Measurements from ENCODE around the gene TIMM29.

The TIMM29 gene

DNA sequence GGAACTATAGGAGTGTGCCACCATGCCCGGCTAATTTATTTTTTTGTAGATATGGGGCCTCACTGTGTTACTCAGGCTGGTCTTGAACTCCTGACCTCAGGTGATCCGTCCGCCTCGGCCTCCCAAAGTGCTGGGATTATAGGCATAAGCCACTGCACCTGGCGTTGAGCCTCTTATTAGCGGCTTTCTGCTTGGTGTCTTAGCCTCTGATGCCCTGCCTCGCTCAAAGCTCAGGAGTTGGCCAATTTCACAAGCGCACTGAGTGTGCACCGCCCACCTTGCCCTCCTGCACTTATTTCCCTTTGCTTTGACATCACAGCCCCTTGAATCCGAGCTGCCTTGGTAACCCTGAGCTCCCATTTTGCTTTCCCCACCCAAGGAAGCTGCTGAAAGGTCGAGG, 10.3 kb upstream of the TIMM29 start:
- TF ChIP-seq, protein P1, sequence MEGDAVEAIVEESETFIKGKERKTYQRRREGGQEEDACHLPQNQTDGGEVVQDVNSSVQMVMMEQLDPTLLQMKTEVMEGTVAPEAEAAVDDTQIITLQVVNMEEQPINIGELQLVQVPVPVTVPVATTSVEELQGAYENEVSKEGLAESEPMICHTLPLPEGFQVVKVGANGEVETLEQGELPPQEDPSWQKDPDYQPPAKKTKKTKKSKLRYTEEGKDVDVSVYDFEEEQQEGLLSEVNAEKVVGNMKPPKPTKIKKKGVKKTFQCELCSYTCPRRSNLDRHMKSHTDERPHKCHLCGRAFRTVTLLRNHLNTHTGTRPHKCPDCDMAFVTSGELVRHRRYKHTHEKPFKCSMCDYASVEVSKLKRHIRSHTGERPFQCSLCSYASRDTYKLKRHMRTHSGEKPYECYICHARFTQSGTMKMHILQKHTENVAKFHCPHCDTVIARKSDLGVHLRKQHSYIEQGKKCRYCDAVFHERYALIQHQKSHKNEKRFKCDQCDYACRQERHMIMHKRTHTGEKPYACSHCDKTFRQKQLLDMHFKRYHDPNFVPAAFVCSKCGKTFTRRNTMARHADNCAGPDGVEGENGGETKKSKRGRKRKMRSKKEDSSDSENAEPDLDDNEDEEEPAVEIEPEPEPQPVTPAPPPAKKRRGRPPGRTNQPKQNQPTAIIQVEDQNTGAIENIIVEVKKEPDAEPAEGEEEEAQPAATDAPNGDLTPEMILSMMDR (IDR thresholded peaks at IDR 0.05; ENCODE audit: control insufficient read depth, insufficient read depth, low read depth, low read length, missing control alignments), result no peak
- no peak for DNase-seq (ENCODE audit: low read depth)
- H3K4me3 ChIP-seq (ENCODE audit: control insufficient read depth, low read depth, low read length), result no peak overlapping the region

DNA sequence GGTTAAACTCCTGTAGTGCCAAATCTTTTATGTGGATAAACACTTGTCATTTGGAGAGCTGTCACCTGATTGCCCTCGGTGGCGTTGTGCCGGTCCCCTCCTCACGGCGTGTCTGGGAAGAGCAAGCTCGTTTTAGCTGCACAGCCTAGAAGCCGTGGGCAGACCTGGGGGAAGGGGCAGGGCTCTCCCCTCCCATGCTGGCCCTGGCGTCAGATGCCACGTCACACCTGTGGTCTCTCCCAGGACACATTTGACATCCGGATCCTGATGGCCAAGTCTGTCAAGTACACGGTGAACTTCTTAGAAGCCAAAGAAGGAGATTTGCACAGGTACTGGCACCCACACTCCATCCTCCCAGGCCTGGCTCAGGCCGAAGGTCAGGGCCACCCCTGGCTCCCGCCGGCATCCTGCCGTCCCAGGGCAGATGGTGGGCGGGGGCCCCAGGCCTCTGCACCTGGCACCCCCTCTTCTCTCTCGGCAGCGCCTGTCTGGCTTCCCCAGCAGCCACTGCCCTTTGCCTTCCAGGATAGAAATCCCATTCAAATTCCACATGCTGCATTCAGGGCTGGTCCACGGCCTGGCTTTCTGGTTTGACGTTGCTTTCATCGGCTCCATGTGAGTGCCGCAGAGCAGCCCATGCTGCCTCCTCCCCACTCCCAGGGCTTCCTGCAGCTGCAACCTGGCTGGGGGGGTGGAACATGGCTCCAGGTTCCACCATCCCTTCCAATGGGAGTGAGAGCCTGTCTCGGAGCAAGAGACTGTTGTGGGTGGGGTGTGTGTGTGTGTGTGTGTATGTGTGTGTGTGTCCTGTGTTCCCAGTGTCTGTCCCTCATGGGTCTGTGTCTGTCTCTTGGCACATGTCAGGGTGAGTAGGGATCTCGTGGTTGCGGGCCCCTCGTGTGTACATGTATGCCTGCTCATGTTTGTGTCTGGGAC, 9.0 kb upstream of the TIMM29 start:
- TF ChIP-seq, protein P1 (IDR thresholded peaks at IDR 0.05; ENCODE audit: control insufficient read depth, insufficient read depth, low read depth, low read length, missing control alignments), result no peak
- DNase-seq (ENCODE audit: low read depth), result no peak
- H3K4me3 ChIP-seq (ENCODE audit: control insufficient read depth, low read depth, low read length), result no peak overlapping the region

DNA sequence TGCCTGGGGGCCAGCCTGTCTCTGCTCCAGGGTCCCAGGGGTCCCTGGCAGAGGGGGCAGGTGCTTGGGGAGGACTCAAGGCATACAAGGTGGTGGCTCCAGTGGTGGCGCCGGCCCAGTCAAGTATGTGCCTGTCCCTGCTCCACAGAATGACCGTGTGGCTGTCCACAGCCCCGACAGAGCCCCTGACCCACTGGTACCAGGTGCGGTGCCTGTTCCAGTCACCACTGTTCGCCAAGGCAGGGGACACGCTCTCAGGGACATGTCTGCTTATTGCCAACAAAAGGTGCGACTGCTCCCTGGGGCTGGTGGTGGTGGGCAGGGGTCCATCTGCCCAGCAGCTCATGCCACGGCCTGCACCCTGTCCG, 8.3 kb upstream of the TIMM29 start:
- no peak overlapping the region for H3K4me3 ChIP-seq (ENCODE audit: control insufficient read depth, low read depth, low read length)
- TF ChIP-seq, protein P1 (IDR thresholded peaks at IDR 0.05; ENCODE audit: control insufficient read depth, insufficient read depth, low read depth, low read length, missing control alignments), result no peak
- DNase-seq (ENCODE audit: low read depth), result no peak

DNA sequence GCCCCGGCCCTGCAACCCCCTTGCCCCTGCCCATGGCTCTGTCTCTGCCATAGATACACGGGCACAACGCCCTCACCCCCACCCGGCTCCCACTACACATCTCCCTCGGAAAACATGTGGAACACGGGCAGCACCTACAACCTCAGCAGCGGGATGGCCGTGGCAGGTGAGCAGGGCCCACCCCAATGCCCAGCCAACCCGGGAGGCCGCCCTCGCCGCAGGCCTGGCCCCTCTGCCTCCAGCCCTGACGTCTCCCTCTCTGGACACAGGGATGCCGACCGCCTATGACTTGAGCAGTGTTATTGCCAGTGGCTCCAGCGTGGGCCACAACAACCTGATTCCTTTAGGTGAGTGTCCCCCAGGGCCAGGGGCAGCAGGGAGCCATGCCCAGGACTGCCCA, 7.8 kb upstream of the TIMM29 start:
- TF ChIP-seq, protein P1 (IDR thresholded peaks at IDR 0.05; ENCODE audit: control insufficient read depth, insufficient read depth, low read depth, low read length, missing control alignments), result no peak
- no peak for DNase-seq (ENCODE audit: low read depth)
- no peak overlapping the region for H3K4me3 ChIP-seq (ENCODE audit: control insufficient read depth, low read depth, low read length)

DNA sequence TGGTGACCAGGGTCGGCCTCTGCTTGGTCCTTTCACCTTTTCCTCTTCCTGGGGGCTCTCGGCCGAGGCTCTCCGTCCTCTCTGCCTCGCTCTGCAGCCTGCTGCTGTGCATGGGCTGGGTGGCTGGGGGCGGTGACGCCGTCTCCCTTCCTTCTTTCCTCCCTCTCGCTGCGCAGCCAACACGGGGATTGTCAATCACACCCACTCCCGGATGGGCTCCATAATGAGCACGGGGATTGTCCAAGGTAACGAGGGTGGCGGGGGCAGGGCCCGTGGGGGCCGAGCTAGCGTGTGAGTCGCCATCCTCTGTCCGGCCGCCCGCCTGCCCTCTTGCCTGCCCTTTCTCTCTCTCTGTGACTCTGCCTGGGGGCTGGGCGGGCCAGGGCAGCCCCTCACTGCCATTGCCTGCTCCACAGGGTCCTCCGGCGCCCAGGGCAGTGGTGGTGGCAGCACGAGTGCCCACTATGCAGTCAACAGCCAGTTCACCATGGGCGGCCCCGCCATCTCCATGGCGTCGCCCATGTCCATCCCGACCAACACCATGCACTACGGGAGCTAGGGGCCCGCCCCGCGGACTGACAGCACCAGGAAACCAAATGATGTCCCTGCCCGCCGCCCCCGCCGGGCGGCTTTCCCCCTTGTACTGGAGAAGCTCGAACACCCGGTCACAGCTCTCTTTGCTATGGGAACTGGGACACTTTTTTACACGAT, 7.3 kb upstream of the TIMM29 start:
- no peak for DNase-seq (ENCODE audit: low read depth)
- H3K4me3 ChIP-seq (ENCODE audit: control insufficient read depth, low read depth, low read length), result no peak overlapping the region
- TF ChIP-seq, protein P1 (IDR thresholded peaks at IDR 0.05; ENCODE audit: control insufficient read depth, insufficient read depth, low read depth, low read length, missing control alignments), result no peak

DNA sequence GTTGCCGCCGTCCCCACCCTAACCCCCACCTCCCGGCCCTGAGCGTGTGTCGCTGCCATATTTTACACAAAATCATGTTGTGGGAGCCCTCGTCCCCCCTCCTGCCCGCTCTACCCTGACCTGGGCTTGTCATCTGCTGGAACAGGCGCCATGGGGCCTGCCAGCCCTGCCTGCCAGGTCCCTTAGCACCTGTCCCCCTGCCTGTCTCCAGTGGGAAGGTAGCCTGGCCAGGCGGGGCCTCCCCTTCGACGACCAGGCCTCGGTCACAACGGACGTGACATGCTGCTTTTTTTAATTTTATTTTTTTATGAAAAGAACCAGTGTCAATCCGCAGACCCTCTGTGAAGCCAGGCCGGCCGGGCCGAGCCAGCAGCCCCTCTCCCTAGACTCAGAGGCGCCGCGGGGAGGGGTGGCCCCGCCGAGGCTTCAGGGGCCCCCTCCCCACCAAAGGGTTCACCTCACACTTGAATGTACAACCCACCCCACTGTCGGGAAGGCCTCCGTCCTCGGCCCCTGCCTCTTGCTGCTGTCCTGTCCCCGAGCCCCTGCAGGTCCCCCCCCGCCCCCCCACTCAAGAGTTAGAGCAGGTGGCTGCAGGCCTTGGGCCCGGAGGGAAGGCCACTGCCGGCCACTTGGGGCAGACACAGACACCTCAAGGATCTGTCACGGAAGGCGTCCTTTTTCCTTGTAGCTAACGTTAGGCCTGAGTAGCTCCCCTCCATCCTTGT, 6.5 kb upstream of the TIMM29 start:
- TF ChIP-seq, protein P1 (IDR thresholded peaks at IDR 0.05; ENCODE audit: control insufficient read depth, insufficient read depth, low read depth, low read length, missing control alignments), result no peak
- no peak for DNase-seq (ENCODE audit: low read depth)
- H3K4me3 ChIP-seq (ENCODE audit: control insufficient read depth, low read depth, low read length), result no peak overlapping the region
